GM23338 (cell line): ENCODE results near the gene USP28.

Experiments
- CREB1 ChIP-seq: fragments of 250-450 bp; sonication (Bioruptor Pico); IDR thresholded peaks from 2 replicates; pipeline ENCODE4 v1.5.0; 2020; ENCODE audit warnings: low read depth, mild to moderate bottlenecking, moderate library complexity
- CTCF ChIP-seq, 2 experiments: fragments of 200-600 bp in 1 of 2; sonication (generic) in 1 of 2; conservative IDR thresholded peaks; 2 replicates each; pipeline versions ENCODE4 v1.5.1 to v1.6.1; 2016 to 2017; ENCODE audit warnings: antibody characterized with exemption in 2 of 2, low read depth in 2 of 2, mild to moderate bottlenecking in 2 of 2, moderate library complexity in 1 of 2
- ETS1 ChIP-seq: IDR thresholded peaks from 2 replicates; pipeline ENCODE4 v1.6.1; 2016; ENCODE audit warnings: antibody characterized with exemption
- EZH2 ChIP-seq: fragments of 200-600 bp; sonication (generic); IDR thresholded peaks from one replicate; pipeline ENCODE4 v1.8.0; 2017; ENCODE audit warnings: antibody characterized with exemption, mild to moderate bottlenecking, low read depth; ENCODE audit not compliant: unreplicated experiment
- EZH2phosphoT487 ChIP-seq: fragments of 200-600 bp; sonication (generic); IDR thresholded peaks from one replicate; pipeline ENCODE4 v1.8.1; 2018; ENCODE audit warnings: antibody characterized with exemption; ENCODE audit not compliant: unreplicated experiment
- JUNB ChIP-seq: IDR thresholded peaks from one replicate; pipeline ENCODE4 v1.6.1; 2016; ENCODE audit warnings: antibody characterized with exemption; ENCODE audit not compliant: unreplicated experiment
- NANOG ChIP-seq: IDR thresholded peaks from 2 replicates; pipeline ENCODE4 v1.6.1; 2016; ENCODE audit warnings: antibody characterized with exemption, borderline replicate concordance
- POLR2AphosphoS5 ChIP-seq: IDR thresholded peaks from 2 replicates; pipeline ENCODE4 v1.6.1; 2016; ENCODE audit warnings: antibody characterized with exemption, low read depth
- REST ChIP-seq: IDR thresholded peaks from one replicate; pipeline ENCODE4 v1.6.1; 2018; ENCODE audit warnings: antibody characterized with exemption; ENCODE audit not compliant: unreplicated experiment
- STAT1 ChIP-seq: IDR thresholded peaks from one replicate; pipeline ENCODE4 v1.6.1; 2016; ENCODE audit warnings: antibody characterized with exemption; ENCODE audit not compliant: unreplicated experiment
- ZNF114 ChIP-seq: fragments of 250-450 bp; sonication (Bioruptor Pico); IDR thresholded peaks from 2 replicates; pipeline ENCODE4 v1.5.0; 2020; ENCODE audit warnings: mild to moderate bottlenecking, moderate library complexity
- ZNF331 ChIP-seq: fragments of 250-450 bp; sonication (Bioruptor Pico); IDR thresholded peaks from 2 replicates; pipeline ENCODE4 v1.5.0; 2020; ENCODE audit warnings: low read depth, mild to moderate bottlenecking, moderate library complexity
- ZNF462 ChIP-seq: fragments of 250-450 bp; sonication (Bioruptor Pico); IDR thresholded peaks from 2 replicates; pipeline ENCODE4 v1.5.0; 2020; ENCODE audit warnings: mild to moderate bottlenecking, moderate library complexity

GRCh38 chr11:113894421-113894996 lies 19.1 kb upstream of the USP28 start:
- no peak for TF ChIP-seq CTCF (conservative IDR thresholded peaks at IDR 0.05; ENCODE audit: low read depth in 2 of 2)
- TF ChIP-seq REST: no peak
- no peak for TF ChIP-seq CREB1
- TF ChIP-seq EZH2: no peak
- no peak for TF ChIP-seq POLR2AphosphoS5
- no peak for TF ChIP-seq EZH2phosphoT487
- TF ChIP-seq JUNB: no peak
- no peak for TF ChIP-seq ETS1
- no peak for TF ChIP-seq ZNF331
- TF ChIP-seq NANOG: no peak
- no peak for TF ChIP-seq ZNF114 (CRISPR knock-in tag)
- no peak for TF ChIP-seq ZNF462
- TF ChIP-seq STAT1: no peak
